Peyer's patch (tissue), 4 donors: ENCODE data around the gene CD8B2. TPM values are rescaled to one million over a fixed set of nuclear protein-coding genes. Genes with fewer than 3 reads are reported as not detected.

Source experiments
- DNase-seq, 3 donors: peaks; one replicate each; pipeline ENCODE4 v3.0.0-alpha.2; 2017 to 2019
- H3K27ac ChIP-seq, 4 donors: fragments of 200-600 bp; sonication (generic); one replicate each; pipeline ENCODE4 v1.5.1; 2016 to 2019
- H3K27me3 ChIP-seq, 2 donors: fragments of 200-600 bp; sonication (generic); one replicate each; pipeline ENCODE4 v1.5.1; 2019
- H3K36me3 ChIP-seq, 3 donors: fragments of 200-600 bp; sonication (generic); one replicate each; pipeline ENCODE4 v1.5.1; 2016 to 2019
- H3K4me1 ChIP-seq, 4 donors: fragments of 200-600 bp; sonication (generic); one replicate each; pipeline ENCODE4 v1.5.1; 2016 to 2019
- H3K4me3 ChIP-seq, 4 donors: fragments of 200-600 bp; sonication (generic); 1 replicate in 3 of 4; 2 replicates in 1 of 4; pipeline ENCODE4 v1.5.1; 2016 to 2019; ENCODE audit warnings: mild to moderate bottlenecking in 1 of 4
- H3K9me3 ChIP-seq, 4 donors: fragments of 200-600 bp; sonication (generic); one replicate each; pipeline ENCODE4 v1.5.1; 2016 to 2019; ENCODE audit warnings: mild to moderate bottlenecking in 1 of 4
- CTCF ChIP-seq, 6 experiments: fragments of 450-650 bp in 4 of 6; fragments of 200-600 bp in 2 of 6; sonication (generic) in 1 of 6; IDR thresholded peaks; one replicate each; pipeline ENCODE4 v1.5.1; 2017 to 2019; ENCODE audit warnings: antibody characterized with exemption in 6 of 6, mild to moderate bottlenecking in 3 of 6, moderate library complexity in 1 of 6
- POLR2A ChIP-seq, 2 donors: fragments of 450-650 bp; IDR thresholded peaks; one replicate each; pipeline ENCODE4 v1.5.1; 2017; ENCODE audit warnings: antibody characterized with exemption in 2 of 2, mild to moderate bottlenecking in 2 of 2, moderate library complexity in 2 of 2
- total RNA-seq, 4 donors: library from RNA; depleted of rRNA; stranded (reverse); fragments of >200 nt; gene quantifications; one replicate each; pipeline ENCODE4 v1.1.0, GENCODE V29; 2016

Gene CD8B2
- total RNA-seq, 4 donors from 2014 or later: 0.27 to 5.0 (median 0.35) TPM; not detected in 1

- Histone ChIP-seq H3K27me3 (no peaks in the 10 kb centered on the region), H3K4me3 (peak overlapping the region in 2 of 4 donors; percentile 36 to 40), H3K27ac (no peak overlapping the region), H3K4me1 (no peaks in the 10 kb centered on the region), H3K36me3 (no peaks in the 10 kb centered on the region), H3K9me3 (no peaks in the 10 kb centered on the region)
- no peak for TF ChIP-seq POLR2A (IDR thresholded peaks at IDR 0.05)
- peak; percentile 64 to 91 (median 85) for TF ChIP-seq CTCF (IDR thresholded peaks at IDR 0.05)
- DNase-seq: peak; percentile 57 to 86 (median 83)
Observed at GRCh38 chr2:106542746-106543359, 55.7 kb downstream of the CD8B2 start.

GRCh38 chr2:106545007-106545406 is 57.8 kb downstream of the CD8B2 start:
- no peaks in the 10 kb centered on the region for H3K27me3 ChIP-seq
- no peak for DNase-seq
- H3K4me3 ChIP-seq: no peak overlapping the region
- no peaks in the 10 kb centered on the region for H3K9me3 ChIP-seq
- no peaks in the 10 kb centered on the region for H3K36me3 ChIP-seq
- no peak overlapping the region for H3K27ac ChIP-seq
- no peaks in the 10 kb centered on the region for H3K4me1 ChIP-seq
- TF ChIP-seq CTCF (IDR thresholded peaks at IDR 0.05): no peak
- no peak for TF ChIP-seq POLR2A (IDR thresholded peaks at IDR 0.05)

- Histone ChIP-seq H3K4me1 (no peaks in the 10 kb centered on the region), H3K36me3 (no peaks in the 10 kb centered on the region), H3K27me3 (no peaks in the 10 kb centered on the region), H3K4me3 (no peak overlapping the region), H3K27ac (no peak overlapping the region), H3K9me3 (no peaks in the 10 kb centered on the region)
- TF ChIP-seq POLR2A (IDR thresholded peaks at IDR 0.05) (no peak), CTCF (IDR thresholded peaks at IDR 0.05) (no peak)
- DNase-seq: no peak
Observed at GRCh38 chr2:106546391-106546990, 59.3 kb downstream of the CD8B2 start.

DNA sequence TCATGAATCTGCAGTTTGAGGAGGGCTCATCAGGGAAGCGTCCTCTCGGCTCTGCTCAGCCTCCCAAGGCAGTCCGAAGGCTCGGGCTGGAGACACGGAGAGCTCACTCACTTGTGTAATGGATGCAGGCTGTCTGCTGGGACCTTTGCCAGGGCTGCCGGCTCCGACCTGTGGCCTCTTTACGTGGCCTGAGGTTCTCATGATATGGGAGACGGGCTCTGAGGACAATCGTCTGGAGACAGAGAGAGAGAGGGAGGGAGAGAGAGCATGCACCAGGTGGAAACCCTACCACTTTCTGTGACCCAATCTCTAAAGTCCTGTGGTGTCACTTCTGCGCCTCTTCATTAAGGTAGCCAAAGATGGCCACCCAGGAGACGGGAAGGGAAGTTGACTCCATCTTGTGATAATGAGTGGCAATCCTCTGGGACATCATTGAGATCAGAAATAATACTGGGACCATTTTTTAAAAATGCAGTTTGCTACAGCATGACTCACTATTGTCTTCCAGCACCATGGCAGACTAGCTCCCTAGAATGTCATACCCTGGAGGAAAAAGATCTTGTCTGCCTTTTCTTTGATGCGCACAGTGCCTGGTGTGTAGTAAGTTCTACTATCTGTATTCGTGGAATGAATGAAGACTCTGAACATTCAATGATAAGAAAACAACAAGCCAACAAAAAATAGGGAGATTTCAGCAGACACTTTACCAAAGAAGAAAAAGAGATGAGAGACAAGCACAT is 60.2 kb downstream of the CD8B2 start:
- Histone ChIP-seq H3K4me1 (no peaks in the 10 kb centered on the region), H3K4me3 (no peak overlapping the region), H3K36me3 (no peaks in the 10 kb centered on the region), H3K27ac (no peak overlapping the region), H3K27me3 (no peaks in the 10 kb centered on the region), H3K9me3 (no peaks in the 10 kb centered on the region)
- TF ChIP-seq CTCF (IDR thresholded peaks at IDR 0.05) (no peak), POLR2A (IDR thresholded peaks at IDR 0.05) (no peak)
- DNase-seq: no peak

GRCh38 chr2:106551417-106552130 is 64.4 kb downstream of the CD8B2 start:
- H3K27me3 ChIP-seq: no peaks in the 10 kb centered on the region
- TF ChIP-seq POLR2A (IDR thresholded peaks at IDR 0.05) (no peak), CTCF (IDR thresholded peaks at IDR 0.05) (no peak)
- H3K4me1 ChIP-seq: no peaks in the 10 kb centered on the region
- no peaks in the 10 kb centered on the region for H3K36me3 ChIP-seq
- DNase-seq: no peak
- H3K27ac ChIP-seq: no peak overlapping the region
- no peak overlapping the region for H3K4me3 ChIP-seq
- H3K9me3 ChIP-seq: no peaks in the 10 kb centered on the region
